Osteoblast (primary cell): Measurements from ENCODE around the gene CAMK4. TPM values are rescaled to one million over a fixed set of nuclear protein-coding genes. Genes with fewer than 3 reads are reported as not detected.

Experiments
- DNase-seq: peaks from one replicate; pipeline ENCODE4 v3.0.0; 2011; ENCODE audit warnings: low spot score, mixed read lengths; ENCODE audit not compliant: insufficient read length; ENCODE audit errors: missing footprints
- H2AFZ ChIP-seq: 2 replicates; pipeline ENCODE4 v1.6.0; 2011; ENCODE audit warnings: mild to moderate bottlenecking, low read length
- H3K27ac ChIP-seq: 2 replicates; pipeline ENCODE4 v1.5.1; 2011; ENCODE audit warnings: mild to moderate bottlenecking, low read depth, low read length, moderate library complexity
- H3K27me3 ChIP-seq: 2 replicates; pipeline ENCODE4 v1.6.0; 2012; ENCODE audit warnings: mild to moderate bottlenecking, control low read depth, inconsistent platforms, low read length, moderate library complexity; ENCODE audit not compliant: insufficient read depth
- H3K36me3 ChIP-seq: 2 replicates; pipeline ENCODE4 v1.5.1; 2011; ENCODE audit warnings: mild to moderate bottlenecking, low read length, control low read depth, moderate library complexity; ENCODE audit not compliant: insufficient read depth
- H3K4me1 ChIP-seq: 2 replicates; pipeline ENCODE4 v1.5.1; 2011; ENCODE audit warnings: mild to moderate bottlenecking, low read length, control low read depth, moderate library complexity; ENCODE audit not compliant: insufficient read depth
- H3K4me2 ChIP-seq: 2 replicates; pipeline ENCODE4 v1.6.0; 2011; ENCODE audit warnings: mild to moderate bottlenecking, low read length; ENCODE audit not compliant: insufficient read depth
- H3K4me3 ChIP-seq: fragments of 200-600 bp; sonication (generic); 3 replicates; pipeline ENCODE4 v1.5.1; 2012; ENCODE audit warnings: mild to moderate bottlenecking, low read length, inconsistent platforms; ENCODE audit not compliant: insufficient read depth
- H3K79me2 ChIP-seq: 2 replicates; pipeline ENCODE4 v1.6.0; 2012; ENCODE audit warnings: mild to moderate bottlenecking, low read length, control low read depth, inconsistent platforms; ENCODE audit not compliant: insufficient read depth
- H3K9me3 ChIP-seq: 2 replicates; pipeline ENCODE4 v1.5.1; 2011; ENCODE audit warnings: low read depth, low read length, control low read depth
- H4K20me1 ChIP-seq: 2 replicates; pipeline ENCODE4 v1.6.0; 2012; ENCODE audit warnings: mild to moderate bottlenecking, low read length, control low read depth; ENCODE audit not compliant: insufficient read depth
- total RNA-seq: library from RNA; depleted of rRNA; stranded (reverse); fragments of >200 nt; gene quantifications from 2 replicates; pipeline ENCODE4 v1.2.3, GENCODE V29; 2012
- TF ChIP-seq, protein P1 (sequence below): IDR thresholded peaks from 2 replicates; pipeline ENCODE4 v1.5.1; 2011; ENCODE audit warnings: mild to moderate bottlenecking, low read depth, low read length, moderate library complexity; ENCODE audit errors: extremely low read depth

CAMK4 gene
- 0.29 and 0.72 TPM in 2 replicates for total RNA-seq

DNA sequence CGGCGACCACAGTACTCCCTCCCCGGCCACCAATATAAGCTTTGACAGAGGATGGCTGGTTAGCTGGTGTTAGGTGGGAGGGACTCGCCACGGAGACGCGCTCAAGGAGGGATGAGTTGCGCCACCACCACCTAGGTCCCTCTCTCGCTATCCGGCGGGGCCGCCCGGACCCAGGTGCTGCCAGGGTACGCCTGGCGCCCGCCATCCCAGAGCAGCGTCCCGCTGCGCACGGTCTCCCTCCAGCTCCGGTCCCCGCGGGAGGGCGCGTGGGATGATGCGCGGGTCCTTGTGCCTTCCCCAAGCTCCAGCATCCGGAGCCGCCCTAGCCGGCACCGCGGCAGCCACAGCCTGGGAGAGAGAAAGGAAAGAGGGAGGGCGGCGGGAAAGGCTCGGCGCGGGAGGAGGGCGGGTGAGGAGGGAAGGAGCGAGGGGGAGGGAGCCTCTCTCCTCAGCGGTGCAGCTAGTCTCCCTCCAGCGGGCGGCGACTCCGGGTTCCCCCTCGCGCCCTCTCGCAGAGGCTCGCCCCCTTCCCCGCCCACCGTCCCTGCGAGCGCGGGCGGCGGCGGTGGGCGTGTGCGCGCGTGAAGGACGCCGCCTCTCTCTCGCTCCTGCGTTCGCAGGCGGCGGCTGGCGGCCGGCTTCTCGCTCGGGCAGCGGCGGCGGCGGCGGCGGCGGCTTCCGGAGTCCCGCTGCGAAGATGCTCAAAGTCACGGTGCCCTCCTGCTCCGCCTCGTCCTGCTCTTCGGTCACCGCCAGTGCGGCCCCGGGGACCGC is at the start of gene CAMK4:
Gene CAMK4, plus strand, starts transcription at position 598 of the 774 bp plus-strand sequence. Its CDS starts 100 bp downstream, at position 698.
- H3K9me3 ChIP-seq: no peaks in the 10 kb centered on the region
- peaks cover 7% of the 10 kb centered on the region for H3K27me3 ChIP-seq
- peak; percentile 93 for DNase-seq
- no peak within 1 kb of the TSS for H3K27ac ChIP-seq
- H3K36me3 ChIP-seq: no peaks in the 10 kb centered on the region
- no peaks in the 10 kb centered on the region for H3K4me1 ChIP-seq
- peak within 1 kb of the TSS; percentile 83 for H2AFZ ChIP-seq
- H4K20me1 ChIP-seq: no peaks in the 10 kb centered on the region
- no peaks in the 10 kb centered on the region for H3K79me2 ChIP-seq
- H3K4me3 ChIP-seq: peak within 1 kb of the TSS; percentile 70
- peak within 1 kb of the TSS; percentile 84 for H3K4me2 ChIP-seq
- TF ChIP-seq, protein P1, sequence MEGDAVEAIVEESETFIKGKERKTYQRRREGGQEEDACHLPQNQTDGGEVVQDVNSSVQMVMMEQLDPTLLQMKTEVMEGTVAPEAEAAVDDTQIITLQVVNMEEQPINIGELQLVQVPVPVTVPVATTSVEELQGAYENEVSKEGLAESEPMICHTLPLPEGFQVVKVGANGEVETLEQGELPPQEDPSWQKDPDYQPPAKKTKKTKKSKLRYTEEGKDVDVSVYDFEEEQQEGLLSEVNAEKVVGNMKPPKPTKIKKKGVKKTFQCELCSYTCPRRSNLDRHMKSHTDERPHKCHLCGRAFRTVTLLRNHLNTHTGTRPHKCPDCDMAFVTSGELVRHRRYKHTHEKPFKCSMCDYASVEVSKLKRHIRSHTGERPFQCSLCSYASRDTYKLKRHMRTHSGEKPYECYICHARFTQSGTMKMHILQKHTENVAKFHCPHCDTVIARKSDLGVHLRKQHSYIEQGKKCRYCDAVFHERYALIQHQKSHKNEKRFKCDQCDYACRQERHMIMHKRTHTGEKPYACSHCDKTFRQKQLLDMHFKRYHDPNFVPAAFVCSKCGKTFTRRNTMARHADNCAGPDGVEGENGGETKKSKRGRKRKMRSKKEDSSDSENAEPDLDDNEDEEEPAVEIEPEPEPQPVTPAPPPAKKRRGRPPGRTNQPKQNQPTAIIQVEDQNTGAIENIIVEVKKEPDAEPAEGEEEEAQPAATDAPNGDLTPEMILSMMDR: no peak

DNA sequence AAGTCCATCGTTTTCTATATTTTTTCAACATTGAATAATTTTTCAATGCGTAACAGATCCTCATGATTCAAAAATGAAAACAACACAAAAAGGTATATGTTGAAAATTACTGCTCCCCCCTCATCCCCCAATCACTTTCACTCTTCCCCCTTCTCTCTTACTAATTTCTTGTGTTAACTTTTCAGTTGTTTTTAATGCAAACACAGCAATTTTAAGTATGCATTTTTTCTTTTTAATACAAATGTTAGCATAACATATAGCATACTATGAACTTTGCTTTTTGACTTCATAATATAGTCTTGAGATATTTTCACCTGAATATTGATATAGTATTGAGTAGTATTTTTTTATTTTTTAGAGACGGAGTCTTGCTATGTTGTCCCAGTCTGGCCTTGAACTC is 41.1 kb upstream of the CAMK4 start:
- no peak overlapping the region for H3K27ac ChIP-seq
- H3K79me2 ChIP-seq: no peaks in the 10 kb centered on the region
- DNase-seq: no peak
- H3K4me1 ChIP-seq: no peaks in the 10 kb centered on the region
- H3K4me2 ChIP-seq: no peak overlapping the region
- H3K27me3 ChIP-seq: no peaks in the 10 kb centered on the region
- TF ChIP-seq, protein P1: no peak
- H2AFZ ChIP-seq: no peak overlapping the region
- no peaks in the 10 kb centered on the region for H3K9me3 ChIP-seq
- H3K4me3 ChIP-seq: no peak overlapping the region
- no peaks in the 10 kb centered on the region for H4K20me1 ChIP-seq
- H3K36me3 ChIP-seq: no peaks in the 10 kb centered on the region

DNA sequence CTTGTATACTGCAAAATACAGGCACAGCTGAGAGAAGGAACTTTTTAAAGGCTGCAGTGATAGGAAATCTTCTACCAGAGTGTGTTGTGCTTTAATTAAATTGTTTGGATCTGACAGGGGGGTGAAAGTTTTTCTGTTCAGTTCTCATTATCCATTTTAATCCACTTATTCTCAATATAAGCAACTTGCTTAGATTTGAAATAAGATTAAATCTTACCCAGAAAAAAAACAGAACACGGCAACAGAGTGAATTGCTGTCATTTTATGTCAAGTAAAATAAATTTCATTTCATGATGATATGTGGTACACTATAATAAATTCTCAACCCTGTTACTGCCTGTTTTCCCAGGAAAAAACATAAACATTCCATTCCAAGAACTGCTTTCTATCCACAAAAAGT is 37.1 kb upstream of the CAMK4 start:
- Histone ChIP-seq H3K4me3 (no peak overlapping the region), H3K4me2 (no peak overlapping the region), H3K27me3 (no peaks in the 10 kb centered on the region), H4K20me1 (no peaks in the 10 kb centered on the region), H3K36me3 (no peaks in the 10 kb centered on the region), H3K9me3 (no peaks in the 10 kb centered on the region), H3K79me2 (no peaks in the 10 kb centered on the region), H3K27ac (no peak overlapping the region), H2AFZ (no peak overlapping the region), H3K4me1 (no peaks in the 10 kb centered on the region)
- TF ChIP-seq, protein P1: no peak
- DNase-seq: no peak

DNA sequence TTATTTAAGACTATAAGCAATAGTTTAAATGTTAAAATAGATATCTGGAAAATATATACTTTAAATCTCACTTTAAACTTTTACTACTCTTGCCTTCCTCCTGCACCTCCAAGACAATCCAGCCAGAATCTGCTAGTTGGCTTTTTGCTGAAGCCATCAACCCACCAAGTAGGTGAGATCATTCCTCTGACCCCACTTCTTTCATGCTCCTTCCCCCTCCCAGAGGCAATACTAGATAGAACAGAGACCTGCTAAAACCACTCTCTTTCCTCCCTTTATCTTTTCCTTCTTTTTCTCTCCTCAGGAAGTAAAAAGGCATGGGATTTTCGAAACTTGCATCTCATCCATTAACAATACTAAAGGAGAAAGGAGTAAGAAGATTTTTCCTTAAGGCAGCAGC is 30.1 kb upstream of the CAMK4 start:
- no peaks in the 10 kb centered on the region for H3K36me3 ChIP-seq
- H3K9me3 ChIP-seq: no peaks in the 10 kb centered on the region
- no peak overlapping the region for H3K4me3 ChIP-seq
- TF ChIP-seq, protein P1: no peak
- H3K27me3 ChIP-seq: no peaks in the 10 kb centered on the region
- H3K4me2 ChIP-seq: no peak overlapping the region
- no peaks in the 10 kb centered on the region for H4K20me1 ChIP-seq
- no peaks in the 10 kb centered on the region for H3K4me1 ChIP-seq
- H3K27ac ChIP-seq: no peak overlapping the region
- H2AFZ ChIP-seq: no peak overlapping the region
- no peaks in the 10 kb centered on the region for H3K79me2 ChIP-seq
- no peak for DNase-seq
